ENCODE measurements around the gene IMPA2.
A peak's percentile ranks its signal among the peaks of the same experiment; 100 is the strongest.

Gene IMPA2

GRCh38 chr18:12046046-12046750 lies 64.9 kb downstream of the IMPA2 start:
- no peak for FAIRE-seq
- no peak for DNase-seq (ENCODE audit: insufficient read length, low spot score)

- DNase-seq (ENCODE audit: insufficient read length, low spot score) (no peak), FAIRE-seq (no peak)
Measured at GRCh38 chr18:12046751-12047335, 65.5 kb downstream of the IMPA2 start.

- FAIRE-seq (no peak), DNase-seq (ENCODE audit: insufficient read length, low spot score) (no peak)
Measured at GRCh38 chr18:12048010-12048826, 66.9 kb downstream of the IMPA2 start.

GRCh38 chr18:12048827-12049175 lies 67.5 kb downstream of the IMPA2 start:
- DNase-seq (ENCODE audit: insufficient read length, low spot score), result no peak
- FAIRE-seq, result no peak

- peak; percentile 95 for FAIRE-seq
- DNase-seq (ENCODE audit: insufficient read length, low spot score), result no peak
Measured at GRCh38 chr18:12049978-12050811, 68.9 kb downstream of the IMPA2 start.

- no peak for FAIRE-seq
- no peak for DNase-seq (ENCODE audit: insufficient read length, low spot score)
Measured at GRCh38 chr18:12052866-12053265, 71.6 kb downstream of the IMPA2 start.

- DNase-seq (ENCODE audit: insufficient read length, low spot score), result no peak
- peak; percentile 89 for FAIRE-seq
Measured at GRCh38 chr18:12053289-12053688, 72.0 kb downstream of the IMPA2 start.

- FAIRE-seq, result no peak
Measured at GRCh38 chr18:12056034-12056883, 75.0 kb downstream of the IMPA2 start.

GRCh38 chr18:12056884-12057402 lies 75.6 kb downstream of the IMPA2 start:
- DNase-seq (ENCODE audit: insufficient read length, low spot score) (no peak), FAIRE-seq (no peak)

More at GRCh38 chr18:12056034-12056883, 75.0 kb downstream of the IMPA2 start:
- DNase-seq (ENCODE audit: insufficient read length, low spot score), result no peak

GRCh38 chr18:12057419-12058039 lies 76.2 kb downstream of the IMPA2 start:
- FAIRE-seq (no peak), DNase-seq (ENCODE audit: insufficient read length, low spot score) (no peak)

- DNase-seq (ENCODE audit: insufficient read length, low spot score) (no peak), FAIRE-seq (no peak)
Measured at GRCh38 chr18:12059334-12060181, 78.3 kb downstream of the IMPA2 start.

- FAIRE-seq (no peak), DNase-seq (ENCODE audit: insufficient read length, low spot score) (no peak)
Measured at GRCh38 chr18:12060182-12060870, 79.0 kb downstream of the IMPA2 start.

- no peak for FAIRE-seq
- no peak for DNase-seq (ENCODE audit: insufficient read length, low spot score)
Measured at GRCh38 chr18:12061685-12062084, 80.4 kb downstream of the IMPA2 start.

GRCh38 chr18:12062974-12063373 lies 81.7 kb downstream of the IMPA2 start:
- FAIRE-seq, result no peak
- DNase-seq (ENCODE audit: insufficient read length, low spot score), result no peak

GRCh38 chr18:12064086-12064763 lies 82.9 kb downstream of the IMPA2 start:
- FAIRE-seq (no peak), DNase-seq (ENCODE audit: insufficient read length, low spot score) (no peak)

GRCh38 chr18:12065397-12065796 lies 84.1 kb downstream of the IMPA2 start:
- DNase-seq (ENCODE audit: insufficient read length, low spot score) (no peak), FAIRE-seq (no peak)

- no peak for DNase-seq (ENCODE audit: insufficient read length, low spot score)
- no peak for FAIRE-seq
Measured at GRCh38 chr18:12066910-12067511, 85.7 kb downstream of the IMPA2 start.
